ENCODE data around the gene SLC43A1.

SLC43A1 gene

GRCh38 chr11:57463671-57464538, 51.6 kb downstream of the SLC43A1 start:
- no peaks in the 10 kb centered on the region for H3K4me1 ChIP-seq (ENCODE audit: insufficient read depth, poor library complexity, severe bottlenecking)
- no peak for DNase-seq (ENCODE audit: low spot score)
- peaks cover 24% of the 10 kb centered on the region for H3K27me3 ChIP-seq (ENCODE audit: insufficient read depth, poor library complexity, severe bottlenecking)
- no peak overlapping the region for H3K27ac ChIP-seq (ENCODE audit: poor library complexity, severe bottlenecking)
- TF ChIP-seq, protein P1, sequence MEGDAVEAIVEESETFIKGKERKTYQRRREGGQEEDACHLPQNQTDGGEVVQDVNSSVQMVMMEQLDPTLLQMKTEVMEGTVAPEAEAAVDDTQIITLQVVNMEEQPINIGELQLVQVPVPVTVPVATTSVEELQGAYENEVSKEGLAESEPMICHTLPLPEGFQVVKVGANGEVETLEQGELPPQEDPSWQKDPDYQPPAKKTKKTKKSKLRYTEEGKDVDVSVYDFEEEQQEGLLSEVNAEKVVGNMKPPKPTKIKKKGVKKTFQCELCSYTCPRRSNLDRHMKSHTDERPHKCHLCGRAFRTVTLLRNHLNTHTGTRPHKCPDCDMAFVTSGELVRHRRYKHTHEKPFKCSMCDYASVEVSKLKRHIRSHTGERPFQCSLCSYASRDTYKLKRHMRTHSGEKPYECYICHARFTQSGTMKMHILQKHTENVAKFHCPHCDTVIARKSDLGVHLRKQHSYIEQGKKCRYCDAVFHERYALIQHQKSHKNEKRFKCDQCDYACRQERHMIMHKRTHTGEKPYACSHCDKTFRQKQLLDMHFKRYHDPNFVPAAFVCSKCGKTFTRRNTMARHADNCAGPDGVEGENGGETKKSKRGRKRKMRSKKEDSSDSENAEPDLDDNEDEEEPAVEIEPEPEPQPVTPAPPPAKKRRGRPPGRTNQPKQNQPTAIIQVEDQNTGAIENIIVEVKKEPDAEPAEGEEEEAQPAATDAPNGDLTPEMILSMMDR (IDR thresholded peaks at IDR 0.05; ENCODE audit: poor library complexity, severe bottlenecking), result no peak
- no peaks in the 10 kb centered on the region for H3K36me3 ChIP-seq (ENCODE audit: low read depth)
- H3K4me3 ChIP-seq (ENCODE audit: severe bottlenecking), result no peak overlapping the region
- no peak for ATAC-seq (ENCODE audit: low read depth)
- H3K9me3 ChIP-seq (ENCODE audit: severe bottlenecking), result no peaks in the 10 kb centered on the region

GRCh38 chr11:57462597-57462996, 52.9 kb downstream of the SLC43A1 start:
- no peak for ATAC-seq (ENCODE audit: low read depth)
- no peak for DNase-seq (ENCODE audit: low spot score)
- no peaks in the 10 kb centered on the region for H3K36me3 ChIP-seq (ENCODE audit: low read depth)
- H3K4me3 ChIP-seq (ENCODE audit: severe bottlenecking), result no peak overlapping the region
- H3K4me1 ChIP-seq (ENCODE audit: insufficient read depth, poor library complexity, severe bottlenecking), result no peaks in the 10 kb centered on the region
- peaks cover 35% of the 10 kb centered on the region for H3K27me3 ChIP-seq (ENCODE audit: insufficient read depth, poor library complexity, severe bottlenecking)
- no peaks in the 10 kb centered on the region for H3K9me3 ChIP-seq (ENCODE audit: severe bottlenecking)
- TF ChIP-seq, protein P1 (IDR thresholded peaks at IDR 0.05; ENCODE audit: poor library complexity, severe bottlenecking), result no peak
- H3K27ac ChIP-seq (ENCODE audit: poor library complexity, severe bottlenecking), result no peak overlapping the region

- TF ChIP-seq, protein P1 (IDR thresholded peaks at IDR 0.05; ENCODE audit: poor library complexity, severe bottlenecking), result no peak
- no peak for ATAC-seq (ENCODE audit: low read depth)
- no peaks in the 10 kb centered on the region for H3K9me3 ChIP-seq (ENCODE audit: severe bottlenecking)
- H3K4me1 ChIP-seq (ENCODE audit: insufficient read depth, poor library complexity, severe bottlenecking), result no peaks in the 10 kb centered on the region
- H3K36me3 ChIP-seq (ENCODE audit: low read depth), result no peaks in the 10 kb centered on the region
- no peak overlapping the region for H3K4me3 ChIP-seq (ENCODE audit: severe bottlenecking)
- H3K27me3 ChIP-seq (ENCODE audit: insufficient read depth, poor library complexity, severe bottlenecking), result peaks cover 39% of the 10 kb centered on the region
- no peak for DNase-seq (ENCODE audit: low spot score)
- H3K27ac ChIP-seq (ENCODE audit: poor library complexity, severe bottlenecking), result no peak overlapping the region
Measured at GRCh38 chr11:57461841-57462489, 53.5 kb downstream of the SLC43A1 start.

DNA sequence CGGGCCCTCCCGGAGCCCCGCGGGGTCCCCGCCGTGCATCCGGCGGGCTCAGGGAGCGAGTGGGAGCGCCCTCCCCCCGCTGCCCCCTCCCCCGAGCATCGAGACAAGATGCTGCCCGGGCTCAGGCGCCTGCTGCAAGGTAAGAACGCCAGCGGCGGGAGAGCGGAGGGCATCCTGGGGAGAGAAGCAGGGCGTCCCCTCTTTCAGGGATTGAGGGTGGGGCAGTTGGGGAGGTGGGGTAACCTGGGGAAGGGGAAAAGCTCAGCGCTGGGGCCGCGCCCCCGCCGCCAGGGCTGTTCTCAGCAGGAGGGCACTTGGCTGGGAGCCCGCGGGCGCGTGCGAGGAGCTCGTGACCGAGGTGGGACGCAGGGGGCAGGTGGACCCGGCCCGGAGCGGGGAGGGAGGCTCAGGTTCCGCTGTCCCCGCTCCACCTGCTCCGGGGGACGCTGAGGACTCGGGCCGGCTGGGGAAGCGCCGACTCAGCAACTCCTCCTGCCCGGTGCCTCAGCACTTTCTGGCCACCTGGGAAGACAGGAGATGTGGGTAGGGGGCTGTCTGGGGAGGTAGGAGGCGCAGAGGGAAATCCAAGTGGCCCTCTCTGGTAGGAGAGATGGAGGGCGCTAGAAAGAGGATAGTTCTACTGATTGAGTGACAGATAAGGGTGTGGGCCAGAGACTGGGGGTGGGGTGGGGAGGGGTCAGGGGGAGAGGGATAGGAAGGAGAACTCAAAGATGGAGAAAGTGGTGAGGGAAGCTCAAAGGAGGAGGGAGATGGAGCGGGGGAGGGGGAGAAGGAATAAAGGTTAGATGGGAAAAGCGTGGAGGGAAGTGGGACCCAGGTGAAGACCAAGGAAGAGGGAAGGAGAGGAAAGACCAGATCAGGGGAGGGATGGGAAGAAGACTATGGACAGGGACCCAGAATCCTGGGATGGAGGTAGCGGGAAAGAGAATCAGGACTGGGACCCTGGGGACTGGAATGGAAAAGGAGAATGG, 54.4 kb downstream of the SLC43A1 start:
- peaks cover 42% of the 10 kb centered on the region for H3K27me3 ChIP-seq (ENCODE audit: insufficient read depth, poor library complexity, severe bottlenecking)
- H3K4me3 ChIP-seq (ENCODE audit: severe bottlenecking), result peak overlapping the region; percentile 26
- no peaks in the 10 kb centered on the region for H3K36me3 ChIP-seq (ENCODE audit: low read depth)
- ATAC-seq (ENCODE audit: low read depth) (no peak), DNase-seq (ENCODE audit: low spot score) (no peak)
- TF ChIP-seq, protein P1 (IDR thresholded peaks at IDR 0.05; ENCODE audit: poor library complexity, severe bottlenecking), result no peak
- H3K4me1 ChIP-seq (ENCODE audit: insufficient read depth, poor library complexity, severe bottlenecking), result no peaks in the 10 kb centered on the region
- H3K27ac ChIP-seq (ENCODE audit: poor library complexity, severe bottlenecking), result no peak overlapping the region
- no peaks in the 10 kb centered on the region for H3K9me3 ChIP-seq (ENCODE audit: severe bottlenecking)
